Measurements from ENCODE around the gene MYO7B. TPM values are rescaled to one million over a fixed set of nuclear protein-coding genes. Genes with fewer than 3 reads are reported as not detected.
A peak's percentile ranks its signal among the peaks of the same experiment; 100 is the strongest.

MYO7B gene
- total RNA-seq, 1 donor from 2014 or later: 0.02 TPM

DNA sequence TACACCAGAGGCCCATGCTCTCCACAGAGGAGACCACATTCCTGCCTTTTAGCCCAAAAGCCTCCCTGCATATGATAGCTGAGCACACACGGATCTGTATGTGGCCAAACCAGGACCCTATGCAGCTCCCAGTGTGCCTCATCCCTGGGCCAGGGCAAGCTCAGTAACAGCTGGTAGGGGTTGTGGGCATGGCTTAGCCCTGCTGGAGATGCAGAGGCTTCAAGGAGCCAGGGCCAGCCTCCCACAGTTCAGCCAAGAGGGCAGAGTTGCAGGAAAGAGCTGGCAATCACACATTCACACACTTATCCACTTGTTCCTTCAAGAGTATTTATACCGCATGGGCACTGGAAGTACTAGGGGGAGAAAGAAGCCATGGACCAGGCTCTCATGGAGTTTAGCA lies 141.4 kb downstream of the MYO7B start:
- no peak for DNase-seq (ENCODE audit: low spot score)
- Mint-ChIP-seq H3K27ac (ENCODE audit: unreplicated experiment) (no peak overlapping the region), H3K4me3 (ENCODE audit: unreplicated experiment) (peak overlapping the region; percentile 24), H3K9me3 (ENCODE audit: low read depth) (no peaks in the 10 kb centered on the region), H3K36me3 (ENCODE audit: low read depth) (peaks cover 4% of the 10 kb centered on the region), H3K4me1 (ENCODE audit: low read depth) (peaks cover 41% of the 10 kb centered on the region), H3K27me3 (ENCODE audit: low read depth) (no peaks in the 10 kb centered on the region)
- TF ChIP-seq, protein P1, sequence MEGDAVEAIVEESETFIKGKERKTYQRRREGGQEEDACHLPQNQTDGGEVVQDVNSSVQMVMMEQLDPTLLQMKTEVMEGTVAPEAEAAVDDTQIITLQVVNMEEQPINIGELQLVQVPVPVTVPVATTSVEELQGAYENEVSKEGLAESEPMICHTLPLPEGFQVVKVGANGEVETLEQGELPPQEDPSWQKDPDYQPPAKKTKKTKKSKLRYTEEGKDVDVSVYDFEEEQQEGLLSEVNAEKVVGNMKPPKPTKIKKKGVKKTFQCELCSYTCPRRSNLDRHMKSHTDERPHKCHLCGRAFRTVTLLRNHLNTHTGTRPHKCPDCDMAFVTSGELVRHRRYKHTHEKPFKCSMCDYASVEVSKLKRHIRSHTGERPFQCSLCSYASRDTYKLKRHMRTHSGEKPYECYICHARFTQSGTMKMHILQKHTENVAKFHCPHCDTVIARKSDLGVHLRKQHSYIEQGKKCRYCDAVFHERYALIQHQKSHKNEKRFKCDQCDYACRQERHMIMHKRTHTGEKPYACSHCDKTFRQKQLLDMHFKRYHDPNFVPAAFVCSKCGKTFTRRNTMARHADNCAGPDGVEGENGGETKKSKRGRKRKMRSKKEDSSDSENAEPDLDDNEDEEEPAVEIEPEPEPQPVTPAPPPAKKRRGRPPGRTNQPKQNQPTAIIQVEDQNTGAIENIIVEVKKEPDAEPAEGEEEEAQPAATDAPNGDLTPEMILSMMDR (IDR thresholded peaks at IDR 0.05): no peak

DNA sequence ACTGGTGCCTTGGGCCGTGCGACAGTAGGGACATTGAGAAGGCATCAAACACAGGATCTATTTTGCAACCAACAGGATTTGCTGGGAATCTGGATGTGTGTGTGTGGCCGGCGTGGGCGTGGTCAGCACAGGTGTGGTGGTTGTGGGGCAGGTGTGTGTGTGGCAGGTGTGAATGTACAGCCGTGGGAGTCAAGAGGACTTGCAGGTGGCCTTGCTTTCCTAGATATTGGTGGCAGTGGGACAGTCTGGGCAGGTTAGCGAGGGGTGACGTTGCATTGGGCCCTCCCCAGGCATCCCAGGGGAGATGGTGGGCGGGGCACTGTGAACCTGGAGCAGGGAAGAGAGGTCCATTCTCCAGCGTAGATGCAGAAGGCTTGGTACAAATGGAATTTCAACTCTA lies 143.0 kb downstream of the MYO7B start:
- peaks cover 40% of the 10 kb centered on the region for H3K4me1 Mint-ChIP-seq (ENCODE audit: low read depth)
- H3K4me3 Mint-ChIP-seq (ENCODE audit: unreplicated experiment): no peak overlapping the region
- no peak overlapping the region for H3K27ac Mint-ChIP-seq (ENCODE audit: unreplicated experiment)
- no peaks in the 10 kb centered on the region for H3K27me3 Mint-ChIP-seq (ENCODE audit: low read depth)
- no peaks in the 10 kb centered on the region for H3K9me3 Mint-ChIP-seq (ENCODE audit: low read depth)
- TF ChIP-seq, protein P1 (IDR thresholded peaks at IDR 0.05): no peak
- no peaks in the 10 kb centered on the region for H3K36me3 Mint-ChIP-seq (ENCODE audit: low read depth)
- DNase-seq (ENCODE audit: low spot score): no peak

DNA sequence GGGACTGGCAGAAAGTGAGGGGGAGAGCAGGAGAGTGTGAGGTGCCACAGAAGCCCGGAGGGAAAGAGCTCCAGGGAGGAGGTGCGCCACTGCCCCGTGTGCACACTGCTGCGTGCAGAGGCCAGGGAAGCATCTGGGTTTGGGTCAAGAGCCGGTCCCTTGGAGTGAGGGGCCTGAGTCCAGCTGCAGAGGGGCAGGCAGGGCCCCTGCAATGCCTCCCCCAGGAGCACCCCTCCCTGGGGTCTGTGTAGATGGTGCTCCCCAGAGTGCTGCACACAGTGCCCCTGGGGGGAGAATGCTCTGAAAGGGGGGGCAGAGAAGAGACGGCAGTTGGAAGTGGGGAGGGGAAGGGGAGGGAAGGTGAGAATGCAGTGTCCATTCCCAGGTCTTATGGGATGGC lies 143.5 kb downstream of the MYO7B start:
- Mint-ChIP-seq H3K9me3 (ENCODE audit: low read depth) (no peaks in the 10 kb centered on the region), H3K4me1 (ENCODE audit: low read depth) (peaks cover 40% of the 10 kb centered on the region), H3K27me3 (ENCODE audit: low read depth) (no peaks in the 10 kb centered on the region), H3K36me3 (ENCODE audit: low read depth) (no peaks in the 10 kb centered on the region), H3K4me3 (ENCODE audit: unreplicated experiment) (no peak overlapping the region), H3K27ac (ENCODE audit: unreplicated experiment) (no peak overlapping the region)
- no peak for DNase-seq (ENCODE audit: low spot score)
- TF ChIP-seq, protein P1 (IDR thresholded peaks at IDR 0.05): no peak

DNA sequence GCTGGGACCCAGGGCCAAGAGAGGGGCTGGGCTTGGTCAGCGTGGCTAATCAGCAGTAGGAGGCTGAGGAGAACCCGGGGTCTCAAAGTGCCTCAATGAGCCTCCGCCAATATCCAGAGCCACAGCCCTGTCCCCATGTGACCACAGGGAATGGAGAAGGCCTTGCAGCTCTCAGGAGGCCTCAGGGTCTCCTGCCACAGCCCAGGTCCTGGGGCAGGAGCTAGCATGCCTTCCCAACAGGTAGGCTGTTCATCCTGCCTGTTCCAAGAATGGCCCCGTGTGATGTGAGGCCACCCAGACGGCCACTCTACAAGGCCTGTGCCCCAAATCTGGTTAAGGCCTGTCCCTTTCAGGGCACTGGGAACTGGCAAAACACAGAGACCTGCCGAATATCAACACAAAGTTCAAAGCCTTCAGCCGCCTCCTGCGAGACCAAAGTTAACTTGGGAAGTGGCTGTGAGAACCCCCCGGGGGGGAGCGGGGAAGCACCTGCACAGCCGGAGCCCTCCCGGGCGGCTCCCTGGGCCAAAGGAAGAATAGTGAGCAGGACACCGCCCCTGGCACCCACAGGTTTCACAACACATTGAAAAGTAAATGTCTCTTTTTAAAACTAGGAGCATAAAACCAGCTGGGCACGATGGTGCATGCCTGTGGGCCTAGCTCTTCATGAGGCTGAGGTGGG lies 144.3 kb downstream of the MYO7B start:
- no peaks in the 10 kb centered on the region for H3K36me3 Mint-ChIP-seq (ENCODE audit: low read depth)
- DNase-seq (ENCODE audit: low spot score): no peak
- no peak overlapping the region for H3K4me3 Mint-ChIP-seq (ENCODE audit: unreplicated experiment)
- H3K9me3 Mint-ChIP-seq (ENCODE audit: low read depth): no peaks in the 10 kb centered on the region
- peaks cover 39% of the 10 kb centered on the region for H3K4me1 Mint-ChIP-seq (ENCODE audit: low read depth)
- TF ChIP-seq, protein P1 (IDR thresholded peaks at IDR 0.05): no peak
- H3K27me3 Mint-ChIP-seq (ENCODE audit: low read depth): no peaks in the 10 kb centered on the region
- no peak overlapping the region for H3K27ac Mint-ChIP-seq (ENCODE audit: unreplicated experiment)

DNA sequence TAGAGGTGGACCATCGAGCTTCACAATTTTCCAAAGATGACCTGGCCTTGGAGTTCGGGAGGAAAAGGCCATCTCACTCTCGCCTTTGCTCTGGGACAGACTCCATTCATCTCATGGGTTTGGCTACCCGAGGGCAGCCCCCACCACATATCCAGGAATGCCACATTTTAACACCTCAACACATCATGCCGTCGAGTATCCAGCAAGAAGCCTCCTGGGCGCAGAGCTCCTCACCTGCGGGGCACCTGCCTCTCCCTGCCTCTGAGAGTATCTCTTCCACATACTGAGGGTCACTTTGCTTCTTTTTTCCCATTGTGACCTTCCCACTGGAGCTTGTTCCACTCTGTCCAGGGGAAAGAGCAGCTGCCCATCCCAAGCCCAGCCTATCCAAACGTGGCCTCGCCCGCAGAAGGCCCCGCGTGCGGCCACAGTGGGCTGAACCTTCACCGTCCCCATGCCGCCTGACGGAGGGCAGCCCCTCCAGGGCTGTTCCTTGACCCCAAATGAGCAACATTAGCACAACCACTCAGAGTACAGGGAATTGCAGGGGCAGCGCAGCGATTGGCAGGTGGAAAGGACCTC lies 145.3 kb downstream of the MYO7B start:
- H3K4me1 Mint-ChIP-seq (ENCODE audit: low read depth): peaks cover 37% of the 10 kb centered on the region
- H3K27me3 Mint-ChIP-seq (ENCODE audit: low read depth): no peaks in the 10 kb centered on the region
- H3K36me3 Mint-ChIP-seq (ENCODE audit: low read depth): no peaks in the 10 kb centered on the region
- no peak for DNase-seq (ENCODE audit: low spot score)
- no peak overlapping the region for H3K27ac Mint-ChIP-seq (ENCODE audit: unreplicated experiment)
- H3K4me3 Mint-ChIP-seq (ENCODE audit: unreplicated experiment): no peak overlapping the region
- TF ChIP-seq, protein P1 (IDR thresholded peaks at IDR 0.05): no peak
- H3K9me3 Mint-ChIP-seq (ENCODE audit: low read depth): no peaks in the 10 kb centered on the region

Measured in chondrocyte (in vitro differentiated cells).